WI38 (cell line): Measurements from ENCODE around the gene USP9Y.

Source experiments
- H3K4me3 ChIP-seq: 2 replicates; pipeline ENCODE4 v1.5.1; 2011; ENCODE audit warnings: low read depth, mild to moderate bottlenecking, control low read depth, low read length
- CTCF ChIP-seq: IDR thresholded peaks from 2 replicates; pipeline ENCODE4 v1.5.1; 2012; ENCODE audit warnings: low read depth, mild to moderate bottlenecking, control low read depth, low read length

USP9Y gene

DNA sequence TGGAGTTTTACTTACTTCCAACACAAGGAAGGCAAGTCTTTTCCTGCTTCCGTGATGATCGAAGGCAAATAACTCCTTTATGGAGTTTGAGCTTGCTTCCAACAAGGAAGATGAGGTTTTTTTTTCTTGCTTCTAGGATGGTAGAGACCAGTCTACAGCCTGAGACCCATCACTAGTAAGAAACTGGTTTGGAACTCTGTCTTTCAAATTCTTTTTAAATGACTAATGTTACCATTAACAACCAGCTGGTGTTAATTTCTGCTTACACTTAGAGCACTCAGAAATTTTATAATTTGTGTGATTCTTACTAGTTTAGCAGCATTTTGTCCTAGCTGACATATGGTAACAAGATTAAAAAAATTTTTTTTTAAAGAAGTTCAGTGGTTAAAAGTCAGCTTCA, 19.5 kb upstream of the USP9Y start:
- no peak overlapping the region for H3K4me3 ChIP-seq
- TF ChIP-seq CTCF = no peak

- TF ChIP-seq CTCF = no peak
- no peak overlapping the region for H3K4me3 ChIP-seq
Measured at GRCh38 chrY:12688337-12688736, 12.7 kb upstream of the USP9Y start.

GRCh38 chrY:12700087-12700486, 944 bp upstream of the USP9Y start:
- H3K4me3 ChIP-seq = no peak overlapping the region
- TF ChIP-seq CTCF = no peak

- H3K4me3 ChIP-seq = no peak overlapping the region
- no peak for TF ChIP-seq CTCF
Measured at GRCh38 chrY:12702174-12702573, 1.1 kb downstream of the USP9Y start.

- no peak overlapping the region for H3K4me3 ChIP-seq
- TF ChIP-seq CTCF = no peak
Measured at GRCh38 chrY:12710460-12710859, 9.4 kb downstream of the USP9Y start.

DNA sequence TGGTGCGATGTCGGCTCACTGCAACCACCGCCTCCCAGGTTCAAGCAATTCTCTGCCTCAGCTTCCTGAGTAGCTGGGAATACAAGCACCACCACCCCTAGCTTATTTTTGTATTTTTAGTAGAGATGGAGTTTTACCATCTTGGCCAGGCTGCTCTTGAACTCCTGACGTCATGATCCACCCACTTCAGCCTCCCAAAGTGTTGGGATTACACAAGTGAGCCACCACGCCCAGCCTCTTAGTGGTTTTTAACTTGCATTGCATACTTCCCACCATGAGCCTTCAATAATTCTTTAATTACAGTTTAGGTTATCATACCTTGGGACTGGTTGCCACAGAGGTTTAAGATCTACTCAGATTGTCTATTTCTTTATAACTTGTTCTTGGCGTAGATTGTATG, 14.3 kb downstream of the USP9Y start:
- no peak overlapping the region for H3K4me3 ChIP-seq
- no peak for TF ChIP-seq CTCF

DNA sequence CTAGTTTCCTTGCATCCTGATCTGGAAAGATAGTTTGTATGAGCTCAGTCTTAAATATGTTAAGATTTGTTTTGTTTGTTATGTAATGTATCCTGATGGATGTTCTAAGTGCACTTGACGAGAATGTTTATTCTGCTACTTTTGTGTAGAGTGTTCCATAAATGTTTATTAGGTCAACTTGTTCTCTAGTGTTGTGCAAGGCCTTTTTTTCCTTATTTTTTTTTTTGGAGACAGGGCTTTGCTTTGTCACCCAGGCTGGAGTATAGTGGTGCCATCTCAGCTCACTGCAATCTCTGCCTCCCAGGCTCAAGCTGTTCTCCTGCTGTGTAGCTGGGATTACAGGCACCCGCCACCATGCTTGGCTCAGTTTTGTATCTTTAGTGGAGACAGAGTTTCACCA, 28.7 kb downstream of the USP9Y start:
- TF ChIP-seq CTCF = no peak
- H3K4me3 ChIP-seq = no peak overlapping the region
